Measurements from ENCODE around the gene SPP1. TPM values are rescaled to one million over a fixed set of nuclear protein-coding genes. Genes with fewer than 3 reads are reported as not detected.

The SPP1 gene
- total RNA-seq, 4 donors from 2014 or later = 4.3 to 31.2 (median 19.3) TPM; not detected in 1

GRCh38 chr4:88001871-88002270 is 26.4 kb downstream of the SPP1 start:
- Histone ChIP-seq H3K27ac (no peak overlapping the region), H3K4me1 (no peaks in the 10 kb centered on the region), H3K9me3 (no peaks in the 10 kb centered on the region), H3K27me3 (no peaks in the 10 kb centered on the region), H3K36me3 (no peaks in the 10 kb centered on the region), H3K4me3 (no peak overlapping the region)
- DNase-seq = no peak
- TF ChIP-seq POLR2A (IDR thresholded peaks at IDR 0.05) (no peak), CTCF (IDR thresholded peaks at IDR 0.05) (no peak)

GRCh38 chr4:88002786-88003185 is 27.3 kb downstream of the SPP1 start:
- no peak overlapping the region for H3K4me3 ChIP-seq
- no peak for DNase-seq
- H3K9me3 ChIP-seq = no peaks in the 10 kb centered on the region
- no peak overlapping the region for H3K27ac ChIP-seq
- no peaks in the 10 kb centered on the region for H3K36me3 ChIP-seq
- no peak for TF ChIP-seq POLR2A (IDR thresholded peaks at IDR 0.05)
- TF ChIP-seq CTCF (IDR thresholded peaks at IDR 0.05) = no peak
- no peaks in the 10 kb centered on the region for H3K4me1 ChIP-seq
- H3K27me3 ChIP-seq = no peaks in the 10 kb centered on the region

- H3K27me3 ChIP-seq = no peaks in the 10 kb centered on the region
- no peak overlapping the region for H3K4me3 ChIP-seq
- H3K4me1 ChIP-seq = peaks cover 0 to 3% (median under 1%) of the 10 kb centered on the region in 4 donors
- H3K36me3 ChIP-seq = no peaks in the 10 kb centered on the region
- no peak for DNase-seq
- no peaks in the 10 kb centered on the region for H3K9me3 ChIP-seq
- no peak overlapping the region for H3K27ac ChIP-seq
- TF ChIP-seq CTCF (IDR thresholded peaks at IDR 0.05) = no peak
- TF ChIP-seq POLR2A (IDR thresholded peaks at IDR 0.05) = no peak
Measured at GRCh38 chr4:88003261-88003660, 27.7 kb downstream of the SPP1 start.

GRCh38 chr4:88005076-88005475 is 29.6 kb downstream of the SPP1 start:
- no peak overlapping the region for H3K27ac ChIP-seq
- H3K27me3 ChIP-seq = no peaks in the 10 kb centered on the region
- no peak overlapping the region for H3K4me3 ChIP-seq
- peaks cover 0 to 14% (median 2%) of the 10 kb centered on the region in 4 donors for H3K4me1 ChIP-seq
- TF ChIP-seq CTCF (IDR thresholded peaks at IDR 0.05) (no peak), POLR2A (IDR thresholded peaks at IDR 0.05) (no peak)
- DNase-seq = no peak
- no peaks in the 10 kb centered on the region for H3K9me3 ChIP-seq
- no peaks in the 10 kb centered on the region for H3K36me3 ChIP-seq

GRCh38 chr4:88005946-88006345 is 30.4 kb downstream of the SPP1 start:
- Histone ChIP-seq H3K36me3 (no peaks in the 10 kb centered on the region), H3K27ac (no peak overlapping the region), H3K4me3 (no peak overlapping the region), H3K27me3 (no peaks in the 10 kb centered on the region), H3K4me1 (peaks cover 0 to 14% (median 2%) of the 10 kb centered on the region in 4 donors), H3K9me3 (no peaks in the 10 kb centered on the region)
- no peak for TF ChIP-seq CTCF (IDR thresholded peaks at IDR 0.05)
- TF ChIP-seq POLR2A (IDR thresholded peaks at IDR 0.05) = no peak
- no peak for DNase-seq

GRCh38 chr4:88006956-88007303 is 31.4 kb downstream of the SPP1 start:
- H3K4me3 ChIP-seq = peak overlapping the region; percentile 73 to 97 (median 82)
- no peaks in the 10 kb centered on the region for H3K36me3 ChIP-seq
- no peaks in the 10 kb centered on the region for H3K27me3 ChIP-seq
- TF ChIP-seq POLR2A (IDR thresholded peaks at IDR 0.05) (no peak), CTCF (IDR thresholded peaks at IDR 0.05) (no peak)
- H3K4me1 ChIP-seq = peaks cover 0 to 14% (median 2%) of the 10 kb centered on the region in 4 donors
- peak overlapping the region in 3 of 4 donors; percentile 76 to 90 (median 85) for H3K27ac ChIP-seq
- no peak for DNase-seq
- no peaks in the 10 kb centered on the region for H3K9me3 ChIP-seq

Data from Peyer's patch (tissue), 4 donors.